Stimulated activated CD4-positive, alpha-beta T cell treated with anti-CD3 and anti-CD28 coated beads, TNF-alpha, amount 100 ng/mL, for 4 hours (primary cell): ENCODE measurements around the gene RILPL2.
"Not testable (repeated sequence)": the region's sequence is repeated elsewhere in the genome, so short reads cannot be mapped to it uniquely, and the experiment has no call there.

Experiments used
- DNase-seq, 3 experiments: peaks; one replicate each; pipeline ENCODE4 v3.0.0-alpha.2; 2020; ENCODE audit warnings: low read depth in 3 of 3

Gene RILPL2

DNA sequence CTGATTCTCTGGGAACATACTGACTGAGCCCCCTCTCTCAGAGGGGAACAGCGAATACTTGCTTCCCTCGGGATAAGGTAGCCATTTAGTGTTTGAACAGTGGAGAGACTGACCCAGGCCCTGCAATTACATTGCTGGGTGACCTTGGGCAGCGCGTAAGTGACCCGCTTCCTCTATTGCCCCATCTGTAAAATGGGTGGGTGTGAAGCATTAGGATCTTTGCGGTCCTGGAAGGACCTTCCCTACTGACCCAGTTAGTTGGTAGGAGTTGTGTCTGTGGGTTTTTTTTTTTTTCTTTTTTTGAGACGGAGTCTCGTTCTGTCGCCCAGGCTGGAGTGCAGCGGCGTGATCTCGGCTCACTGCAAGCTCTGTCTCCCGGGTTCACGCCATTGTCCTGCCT, 53.8 kb downstream of the RILPL2 start:
- DNase-seq = no peak

DNA sequence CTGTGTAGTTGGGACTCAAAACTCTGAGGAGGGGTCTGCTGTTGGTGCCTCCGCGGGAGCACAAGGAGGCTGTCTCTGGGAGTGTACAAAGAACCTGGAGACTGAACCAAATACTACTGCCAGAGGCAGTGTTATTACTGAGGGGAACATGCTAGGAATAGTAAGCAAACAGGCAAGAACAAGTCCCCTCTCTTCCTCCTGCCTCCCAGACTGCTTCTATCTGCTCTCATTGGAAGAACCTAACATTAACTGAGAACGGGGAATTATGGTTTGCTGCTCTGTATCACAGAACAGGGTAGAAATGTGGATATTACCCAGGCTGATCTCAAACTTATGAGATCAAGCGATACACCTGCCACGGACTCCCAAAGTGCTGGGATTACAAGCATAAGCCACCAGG, 57.1 kb downstream of the RILPL2 start:
- DNase-seq = no peak

- not testable (repeated sequence) for DNase-seq
These were observed 64.1 kb downstream of the RILPL2 start for GRCh38 chr12:123372415-123372814.

GRCh38 chr12:123371667-123372368, 64.7 kb downstream of the RILPL2 start:
- not testable (repeated sequence) for DNase-seq

- no peak for DNase-seq
These were observed 67.3 kb downstream of the RILPL2 start for GRCh38 chr12:123369229-123369628.

DNA sequence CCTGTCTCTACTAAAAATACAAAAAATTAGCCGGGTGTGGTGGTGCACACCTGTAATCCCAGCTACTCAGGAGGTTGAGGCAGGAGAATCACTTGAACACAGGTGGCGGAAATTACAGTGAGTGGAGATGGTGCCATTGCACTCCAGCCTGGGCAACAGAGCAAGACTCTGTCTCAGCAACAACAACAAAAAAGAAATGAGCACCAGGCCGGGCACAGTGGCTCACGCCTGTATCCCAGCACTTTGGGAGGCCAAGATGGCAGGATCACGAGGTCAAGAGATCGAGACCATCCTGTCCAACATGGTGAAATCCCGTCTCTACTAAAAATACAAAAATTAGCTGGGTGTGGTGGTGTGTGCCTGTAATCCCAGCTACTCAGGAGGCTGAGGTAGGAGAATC, 68.1 kb downstream of the RILPL2 start:
- DNase-seq = not testable (repeated sequence)

- DNase-seq = no peak
These were observed 69.0 kb downstream of the RILPL2 start for GRCh38 chr12:123367511-123367910.
